Measurements from ENCODE around the gene PPFIA2.

GRCh38 chr12:81400024-81400423 lies 359.1 kb downstream of the PPFIA2 start:
- no peak for TF ChIP-seq CTCF (conservative IDR thresholded peaks at IDR 0.05; ENCODE audit: low read depth, low read length)
- TF ChIP-seq EZH2phosphoT487 (IDR thresholded peaks at IDR 0.05; ENCODE audit: borderline replicate concordance, low read length) = no peak

All from PC-3 (cell line).